ENCODE results near the gene TBC1D1. TPM values are rescaled to one million over a fixed set of nuclear protein-coding genes. Genes with fewer than 3 reads are reported as not detected.

Gene TBC1D1
- total RNA-seq, 4 donors from 2014 or later: 66.2 to 120 (median 87.9) TPM

GRCh38 chr4:37858112-37858511, 32.8 kb upstream of the TBC1D1 start:
- TF ChIP-seq POLR2A (IDR thresholded peaks at IDR 0.05) (no peak), CTCF (IDR thresholded peaks at IDR 0.05) (no peak)
- H3K4me1 ChIP-seq: no peaks in the 10 kb centered on the region
- H3K9me3 ChIP-seq: no peaks in the 10 kb centered on the region
- H3K27me3 ChIP-seq: no peaks in the 10 kb centered on the region
- DNase-seq: no peak
- peaks cover 0 to 43% (median 0%) of the 10 kb centered on the region in 3 donors for H3K36me3 ChIP-seq
- no peak overlapping the region for H3K4me3 ChIP-seq
- H3K27ac ChIP-seq: no peak overlapping the region

- no peak for DNase-seq
- Histone ChIP-seq H3K36me3 (peaks cover 0 to 44% (median 0%) of the 10 kb centered on the region in 3 donors), H3K4me3 (no peak overlapping the region), H3K4me1 (no peaks in the 10 kb centered on the region), H3K27ac (no peak overlapping the region), H3K27me3 (no peaks in the 10 kb centered on the region), H3K9me3 (no peaks in the 10 kb centered on the region)
- TF ChIP-seq CTCF (IDR thresholded peaks at IDR 0.05) (no peak), POLR2A (IDR thresholded peaks at IDR 0.05) (no peak)
Measured at GRCh38 chr4:37858872-37859271, 32.0 kb upstream of the TBC1D1 start.

- Histone ChIP-seq H3K27me3 (no peaks in the 10 kb centered on the region), H3K27ac (no peak overlapping the region), H3K4me3 (no peak overlapping the region), H3K9me3 (no peaks in the 10 kb centered on the region), H3K4me1 (peaks cover 0 to 4% (median 0%) of the 10 kb centered on the region in 4 donors), H3K36me3 (peaks cover 0 to 42% (median 0%) of the 10 kb centered on the region in 3 donors)
- DNase-seq: no peak
- TF ChIP-seq POLR2A (IDR thresholded peaks at IDR 0.05) (no peak), CTCF (IDR thresholded peaks at IDR 0.05) (no peak)
Measured at GRCh38 chr4:37860266-37860665, 30.6 kb upstream of the TBC1D1 start.

GRCh38 chr4:37862961-37863360, 27.9 kb upstream of the TBC1D1 start:
- H3K27me3 ChIP-seq: no peaks in the 10 kb centered on the region
- TF ChIP-seq POLR2A (IDR thresholded peaks at IDR 0.05) (no peak), CTCF (IDR thresholded peaks at IDR 0.05) (no peak)
- H3K4me3 ChIP-seq: no peak overlapping the region
- H3K4me1 ChIP-seq: peaks cover 0 to 4% (median 0%) of the 10 kb centered on the region in 4 donors
- H3K9me3 ChIP-seq: no peaks in the 10 kb centered on the region
- peaks cover 0 to 28% (median 0%) of the 10 kb centered on the region in 3 donors for H3K36me3 ChIP-seq
- DNase-seq: no peak
- no peak overlapping the region for H3K27ac ChIP-seq

GRCh38 chr4:37864786-37865185, 26.1 kb upstream of the TBC1D1 start:
- no peaks in the 10 kb centered on the region for H3K27me3 ChIP-seq
- H3K4me1 ChIP-seq: peaks cover 0 to 4% (median 0%) of the 10 kb centered on the region in 4 donors
- H3K27ac ChIP-seq: no peak overlapping the region
- TF ChIP-seq CTCF (IDR thresholded peaks at IDR 0.05) (no peak), POLR2A (IDR thresholded peaks at IDR 0.05) (no peak)
- H3K36me3 ChIP-seq: peaks cover 0 to 26% (median 0%) of the 10 kb centered on the region in 3 donors
- no peaks in the 10 kb centered on the region for H3K9me3 ChIP-seq
- no peak for DNase-seq
- no peak overlapping the region for H3K4me3 ChIP-seq

GRCh38 chr4:37865450-37865849, 25.4 kb upstream of the TBC1D1 start:
- H3K4me1 ChIP-seq: peaks cover 0 to 4% (median 0%) of the 10 kb centered on the region in 4 donors
- peaks cover 0 to 26% (median 0%) of the 10 kb centered on the region in 3 donors for H3K36me3 ChIP-seq
- no peaks in the 10 kb centered on the region for H3K27me3 ChIP-seq
- TF ChIP-seq CTCF (IDR thresholded peaks at IDR 0.05) (no peak), POLR2A (IDR thresholded peaks at IDR 0.05) (no peak)
- H3K4me3 ChIP-seq: no peak overlapping the region
- no peak overlapping the region for H3K27ac ChIP-seq
- DNase-seq: no peak
- H3K9me3 ChIP-seq: no peaks in the 10 kb centered on the region
